Sciatic nerve (tissue), 2 donors: ENCODE data around the gene SNX6. TPM values are rescaled to one million over a fixed set of nuclear protein-coding genes. Genes with fewer than 3 reads are reported as not detected.
A peak's percentile ranks its signal among the peaks of the same experiment; 100 is the strongest.
"Not testable (repeated sequence)": the region's sequence is repeated elsewhere in the genome, so short reads cannot be mapped to it uniquely, and the experiment has no call there.

Experiments used
- ATAC-seq: fragments of 200-7000 bp; cut with Tn5 transposase; one replicate; pipeline ENCODE4 v1.9.1; 2020; ENCODE audit warnings: mild to moderate bottlenecking, moderate library complexity
- DNase-seq: peaks from one replicate; pipeline ENCODE4 v3.0.0-alpha.2; 2020; ENCODE audit warnings: low spot score
- intact Hi-C: fragments of 100-400 bp; cut with DNase I; formaldehyde crosslinking; loops from one replicate; pipeline ENCODE4 v1.14.2; 2022
- total RNA-seq: library from RNA; stranded (reverse); fragmentation: NEBNext Ultra II Directional; extraction: Animal tissue kit (Norgen Biotek cat#: 25700); gene quantifications from one replicate; pipeline ENCODE4 v1.2.1, GENCODE V29; 2021
- donor health status: DM: no; HTN: no; CAD: no.
- donor health status: DM: no; HTN: no; CAD: no.

SNX6 gene
- total RNA-seq, 1 donor from 2014 or later = 101 TPM

- DNase-seq (peak; percentile 98), ATAC-seq (peak; percentile 99)
- intact Hi-C loops = no loop called here
Observed at GRCh38 chr14:34539407-34540180, 90.4 kb downstream of the SNX6 start, which contains the start of gene EAPP. TSS of gene EAPP (minus strand) at chr14:34539701. CDS start at chr14:34539628, 73 bp downstream.

- DNase-seq (no peak), ATAC-seq (no peak)
- intact Hi-C loops = no loop called here
Observed at GRCh38 chr14:34538871-34539406, 91.0 kb downstream of the SNX6 start.

GRCh38 chr14:34538096-34538495 lies 91.9 kb downstream of the SNX6 start:
- DNase-seq, intact Hi-C loops, ATAC-seq: not testable (repeated sequence)

GRCh38 chr14:34537677-34538009 lies 92.3 kb downstream of the SNX6 start:
- intact Hi-C loops = no loop called here
- no peak for DNase-seq
- ATAC-seq = no peak

GRCh38 chr14:34536951-34537676 lies 92.8 kb downstream of the SNX6 start:
- ATAC-seq = no peak
- intact Hi-C loops = no loop called here
- no peak for DNase-seq

GRCh38 chr14:34527591-34527990 lies 102.4 kb downstream of the SNX6 start:
- intact Hi-C loops = no loop called here
- ATAC-seq (no peak), DNase-seq (no peak)

GRCh38 chr14:34524216-34524615 lies 105.7 kb downstream of the SNX6 start:
- ATAC-seq = not testable (repeated sequence)

GRCh38 chr14:34522496-34522895 lies 107.5 kb downstream of the SNX6 start:
- DNase-seq (no peak), ATAC-seq (no peak)
- intact Hi-C loops = no loop called here

More at GRCh38 chr14:34524216-34524615, 105.7 kb downstream of the SNX6 start:
- intact Hi-C loops, DNase-seq: not testable (repeated sequence)

GRCh38 chr14:34521071-34521470 lies 108.9 kb downstream of the SNX6 start:
- DNase-seq, ATAC-seq, intact Hi-C loops: not testable (repeated sequence)

GRCh38 chr14:34520304-34520970 lies 109.5 kb downstream of the SNX6 start:
- intact Hi-C loops, DNase-seq, ATAC-seq: not testable (repeated sequence)

Other genes starting within 250 kb of the SNX6 start
- gene SPTSSA, start 167.9 kb downstream of the SNX6 start, total RNA-seq = 18.3 TPM
- 34.6 TPM for gene EAPP, start 90.4 kb downstream of the SNX6 start, total RNA-seq
- 101 TPM for gene CFL2, start 84.4 kb upstream of the SNX6 start, total RNA-seq
- 30.1 TPM for gene BAZ1A, start 245.2 kb upstream of the SNX6 start, total RNA-seq